OCI-LY1 (cell line): ENCODE data around the gene CAB39.

Source experiments
- H2AFZ ChIP-seq: fragments of 200-600 bp; sonication (generic), shearing (Covaris generic); 2 replicates; pipeline ENCODE4 v1.6.0; 2014; ENCODE audit warnings: antibody characterized with exemption, mild to moderate bottlenecking, low read length
- H3F3A ChIP-seq: fragments of 200-600 bp; sonication (generic), shearing (Covaris generic); 2 replicates; pipeline ENCODE4 v1.6.0; 2014; ENCODE audit warnings: mild to moderate bottlenecking, antibody characterized with exemption, low read length, moderate library complexity; ENCODE audit not compliant: insufficient read depth
- H3K27ac ChIP-seq: fragments of 200-600 bp; sonication (generic); 2 replicates; pipeline ENCODE4 v1.5.1; 2014; ENCODE audit warnings: low read length, mixed run types, mild to moderate bottlenecking, low read depth; ENCODE audit not compliant: poor library complexity, severe bottlenecking
- H3K27me3 ChIP-seq: fragments of 200-600 bp; sonication (generic); 2 replicates; pipeline ENCODE4 v1.6.0; 2014; ENCODE audit warnings: antibody characterized with exemption, mild to moderate bottlenecking, low read length, moderate library complexity; ENCODE audit not compliant: insufficient read depth
- H3K36me3 ChIP-seq: fragments of 200-600 bp; sonication (generic); 2 replicates; pipeline ENCODE4 v1.6.1; 2014; ENCODE audit warnings: mild to moderate bottlenecking, antibody characterized with exemption, low read length, moderate library complexity, mixed read lengths; ENCODE audit not compliant: insufficient read depth
- H3K4me1 ChIP-seq: fragments of 200-600 bp; sonication (generic); 2 replicates; pipeline ENCODE4 v1.5.1; 2014; ENCODE audit warnings: mild to moderate bottlenecking, low read length, moderate library complexity; ENCODE audit not compliant: insufficient read depth, severe bottlenecking
- H3K4me2 ChIP-seq: fragments of 200-600 bp; sonication (generic), shearing (Covaris generic); 2 replicates; pipeline ENCODE4 v1.6.1; 2014; ENCODE audit warnings: low read length
- H3K4me3 ChIP-seq: fragments of 200-600 bp; sonication (generic); 2 replicates; pipeline ENCODE4 v1.5.1; 2014; ENCODE audit warnings: low read length, low read depth, mild to moderate bottlenecking, mixed read lengths; ENCODE audit not compliant: poor library complexity, severe bottlenecking
- H3K79me2 ChIP-seq: fragments of 200-600 bp; shearing (Covaris generic); 2 replicates; pipeline ENCODE4 v1.6.1; 2016; ENCODE audit warnings: mixed run types, low read length, mixed read lengths; ENCODE audit not compliant: insufficient read depth
- H3K9ac ChIP-seq: fragments of 200-600 bp; sonication (generic), shearing (Covaris generic); 2 replicates; pipeline ENCODE4 v1.6.1; 2014; ENCODE audit warnings: mild to moderate bottlenecking, low read length, mixed read lengths
- H3K9me2 ChIP-seq: fragments of 200-600 bp; sonication (generic), shearing (Covaris generic); 2 replicates; pipeline ENCODE4 v1.6.1; 2014; ENCODE audit warnings: low read depth, mild to moderate bottlenecking, low read length, mixed read lengths
- H3K9me3 ChIP-seq: fragments of 200-600 bp; shearing (Covaris generic); 2 replicates; pipeline ENCODE4 v1.6.1; 2014; ENCODE audit warnings: low read length, mixed read lengths
- H4K20me1 ChIP-seq: fragments of 200-600 bp; sonication (generic), shearing (Covaris generic); 2 replicates; pipeline ENCODE4 v1.6.0; 2016; ENCODE audit warnings: mild to moderate bottlenecking, low read length; ENCODE audit not compliant: insufficient read depth
- EZH2 ChIP-seq: fragments of 200-600 bp; sonication (generic), shearing (Covaris generic); IDR thresholded peaks from 2 replicates; pipeline ENCODE4 v1.8.0; 2017; ENCODE audit warnings: borderline replicate concordance, mixed run types, mild to moderate bottlenecking, antibody characterized with exemption, low read length, moderate library complexity, mixed read lengths
- TF ChIP-seq, protein P1 (sequence below): fragments of 200-600 bp; sonication (generic), shearing (Covaris generic); IDR thresholded peaks from 2 replicates; pipeline ENCODE4 v1.5.1; 2017; ENCODE audit warnings: mild to moderate bottlenecking, antibody characterized with exemption, low read length, moderate library complexity, mixed read lengths

CAB39 gene

DNA sequence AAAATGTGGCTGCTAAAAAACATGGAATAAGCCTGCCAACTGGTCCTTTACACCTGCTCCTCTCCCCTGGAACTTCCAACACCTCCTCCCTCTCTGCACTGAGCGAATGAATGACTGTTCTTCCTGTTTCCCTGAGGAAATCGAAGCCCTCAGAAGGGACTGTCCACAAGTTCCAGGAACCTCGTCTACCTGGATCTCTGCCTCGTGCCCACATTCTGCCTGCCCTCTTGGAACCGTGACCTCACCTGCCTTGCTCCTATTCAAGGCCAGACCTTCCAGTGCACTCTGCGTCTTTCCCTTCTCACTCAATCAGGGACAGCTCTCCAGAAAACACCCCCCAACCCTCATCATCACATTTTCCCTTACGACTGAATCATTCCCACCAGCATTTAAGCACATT lies 4.4 kb upstream of the CAB39 start:
- H3F3A ChIP-seq = no peaks in the 10 kb centered on the region
- no peaks in the 10 kb centered on the region for H4K20me1 ChIP-seq
- H3K27me3 ChIP-seq = no peaks in the 10 kb centered on the region
- H3K27ac ChIP-seq = no peak overlapping the region
- no peaks in the 10 kb centered on the region; the same call in 1 of the 2 replicates for H3K79me2 ChIP-seq
- no peaks in the 10 kb centered on the region for H3K9me3 ChIP-seq
- H3K4me3 ChIP-seq = no peak overlapping the region
- H3K4me2 ChIP-seq = no peak overlapping the region
- TF ChIP-seq, protein P1, sequence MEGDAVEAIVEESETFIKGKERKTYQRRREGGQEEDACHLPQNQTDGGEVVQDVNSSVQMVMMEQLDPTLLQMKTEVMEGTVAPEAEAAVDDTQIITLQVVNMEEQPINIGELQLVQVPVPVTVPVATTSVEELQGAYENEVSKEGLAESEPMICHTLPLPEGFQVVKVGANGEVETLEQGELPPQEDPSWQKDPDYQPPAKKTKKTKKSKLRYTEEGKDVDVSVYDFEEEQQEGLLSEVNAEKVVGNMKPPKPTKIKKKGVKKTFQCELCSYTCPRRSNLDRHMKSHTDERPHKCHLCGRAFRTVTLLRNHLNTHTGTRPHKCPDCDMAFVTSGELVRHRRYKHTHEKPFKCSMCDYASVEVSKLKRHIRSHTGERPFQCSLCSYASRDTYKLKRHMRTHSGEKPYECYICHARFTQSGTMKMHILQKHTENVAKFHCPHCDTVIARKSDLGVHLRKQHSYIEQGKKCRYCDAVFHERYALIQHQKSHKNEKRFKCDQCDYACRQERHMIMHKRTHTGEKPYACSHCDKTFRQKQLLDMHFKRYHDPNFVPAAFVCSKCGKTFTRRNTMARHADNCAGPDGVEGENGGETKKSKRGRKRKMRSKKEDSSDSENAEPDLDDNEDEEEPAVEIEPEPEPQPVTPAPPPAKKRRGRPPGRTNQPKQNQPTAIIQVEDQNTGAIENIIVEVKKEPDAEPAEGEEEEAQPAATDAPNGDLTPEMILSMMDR = no peak
- TF ChIP-seq EZH2 = no peak
- H3K9me2 ChIP-seq = no peaks in the 10 kb centered on the region
- H3K36me3 ChIP-seq = no peaks in the 10 kb centered on the region
- H2AFZ ChIP-seq = no peak overlapping the region
- peaks cover 14% of the 10 kb centered on the region for H3K4me1 ChIP-seq
- no peak overlapping the region for H3K9ac ChIP-seq

DNA sequence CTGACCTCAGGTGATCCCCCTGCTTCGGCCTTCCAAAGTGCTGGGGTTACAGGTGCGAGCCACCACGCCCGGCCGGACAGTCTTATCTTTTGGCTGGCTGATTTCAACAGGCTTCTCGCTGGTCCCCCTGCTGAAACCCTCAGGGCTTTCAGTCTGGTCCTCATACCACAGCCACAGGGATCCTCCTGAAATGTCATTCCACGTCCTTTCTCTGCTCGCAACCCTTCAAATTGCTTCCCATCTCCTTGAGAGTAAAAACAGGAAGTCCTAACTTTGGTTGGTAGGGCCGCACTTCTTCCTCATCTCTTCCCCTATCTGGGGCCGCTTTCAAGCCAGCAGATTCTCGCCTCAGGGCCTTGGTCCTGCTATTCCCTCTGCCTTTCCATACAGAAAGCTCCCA lies 1.4 kb upstream of the CAB39 start:
- Histone ChIP-seq H3K9me2 (no peaks in the 10 kb centered on the region), H3K27ac (no peak overlapping the region), H3K4me2 (peak overlapping the region; percentile 89; the same call in 1 of the 2 replicates)

DNA sequence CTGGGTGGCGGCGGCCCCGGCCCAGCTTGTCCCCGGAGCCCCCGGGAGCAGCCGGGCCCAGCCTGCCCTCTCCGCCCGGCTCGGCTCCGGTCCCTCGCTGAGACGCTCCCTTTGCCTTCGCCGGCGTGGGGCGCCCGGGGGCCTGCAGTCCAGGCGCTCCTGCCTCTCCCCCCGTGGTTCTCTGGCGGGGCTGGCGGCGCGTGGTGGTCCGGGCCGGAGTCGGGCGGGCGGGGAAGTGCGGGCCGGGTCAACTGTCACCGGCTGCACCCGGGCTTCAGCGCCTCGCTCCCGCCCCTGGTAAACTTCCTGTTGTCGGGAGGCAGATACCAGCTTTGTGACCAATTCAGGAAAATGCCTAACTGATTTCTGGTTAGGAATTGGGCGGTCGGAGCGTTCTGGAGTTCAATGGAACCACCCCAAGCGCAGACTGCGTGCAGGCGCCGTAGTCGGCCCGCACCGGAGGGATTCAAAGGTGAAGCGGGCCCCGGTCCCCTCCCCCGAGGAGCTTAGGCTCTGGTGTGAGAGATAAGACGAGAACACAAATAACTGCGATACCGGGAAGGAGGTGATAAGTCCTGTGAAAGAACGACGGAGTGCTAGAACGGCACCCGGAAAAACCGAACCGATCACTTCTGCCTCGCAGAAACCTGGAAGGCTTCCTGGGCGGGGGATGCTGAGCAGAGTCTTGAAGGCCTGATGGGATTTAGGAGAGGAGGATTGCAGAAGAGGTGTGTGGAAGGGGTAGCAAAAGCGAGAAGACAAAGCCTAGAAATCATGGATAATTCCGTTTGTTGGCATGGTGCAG lies 891 bp downstream of the CAB39 start:
- H3K4me3 ChIP-seq = peak overlapping the region; percentile 70
- H3K27me3 ChIP-seq = no peaks in the 10 kb centered on the region
- no peaks in the 10 kb centered on the region for H4K20me1 ChIP-seq
- H3K9me3 ChIP-seq = no peaks in the 10 kb centered on the region
- peak overlapping the region; percentile 55 for H3K27ac ChIP-seq
- H3K79me2 ChIP-seq = peaks cover 52% of the 10 kb centered on the region
- no peaks in the 10 kb centered on the region for H3K9me2 ChIP-seq
- no peak for TF ChIP-seq EZH2
- TF ChIP-seq, protein P1 = no peak
- H2AFZ ChIP-seq = no peak overlapping the region
- H3F3A ChIP-seq = no peaks in the 10 kb centered on the region
- H3K9ac ChIP-seq = peak overlapping the region; percentile 64
- H3K4me2 ChIP-seq = peak overlapping the region; percentile 81
- H3K4me1 ChIP-seq = peaks cover 58% of the 10 kb centered on the region
- peaks cover 6% of the 10 kb centered on the region; the same call in 1 of the 2 replicates for H3K36me3 ChIP-seq

More for the DNA sequence above, 1.4 kb upstream of the CAB39 start:
- peaks cover 35% of the 10 kb centered on the region for H3K4me1 ChIP-seq
- no peaks in the 10 kb centered on the region for H3K27me3 ChIP-seq
- H3K79me2 ChIP-seq = peaks cover 29% of the 10 kb centered on the region
- no peaks in the 10 kb centered on the region for H3K9me3 ChIP-seq
- H3K36me3 ChIP-seq = peaks cover 6% of the 10 kb centered on the region; the same call in 1 of the 2 replicates
- H3F3A ChIP-seq = no peaks in the 10 kb centered on the region
- H3K9ac ChIP-seq = peak overlapping the region; percentile 13; the same call in 1 of the 2 replicates
- H3K4me3 ChIP-seq = no peak overlapping the region
- TF ChIP-seq EZH2 = no peak
- TF ChIP-seq, protein P1 = no peak
- H2AFZ ChIP-seq = peak overlapping the region; percentile 54; the same call in 1 of the 2 replicates
- H4K20me1 ChIP-seq = no peaks in the 10 kb centered on the region
